HG02571 (cell line): ENCODE data around the gene TMEM130.

Experiments
- ATAC-seq: cut with Tn5 transposase; IDR thresholded peaks from one replicate; pipeline ENCODE4 v1.9.1; 2021; ENCODE audit warnings: mild to moderate bottlenecking, moderate library complexity; ENCODE audit not compliant: unreplicated experiment

Gene TMEM130, protein sequence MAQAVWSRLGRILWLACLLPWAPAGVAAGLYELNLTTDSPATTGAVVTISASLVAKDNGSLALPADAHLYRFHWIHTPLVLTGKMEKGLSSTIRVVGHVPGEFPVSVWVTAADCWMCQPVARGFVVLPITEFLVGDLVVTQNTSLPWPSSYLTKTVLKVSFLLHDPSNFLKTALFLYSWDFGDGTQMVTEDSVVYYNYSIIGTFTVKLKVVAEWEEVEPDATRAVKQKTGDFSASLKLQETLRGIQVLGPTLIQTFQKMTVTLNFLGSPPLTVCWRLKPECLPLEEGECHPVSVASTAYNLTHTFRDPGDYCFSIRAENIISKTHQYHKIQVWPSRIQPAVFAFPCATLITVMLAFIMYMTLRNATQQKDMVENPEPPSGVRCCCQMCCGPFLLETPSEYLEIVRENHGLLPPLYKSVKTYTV

GRCh38 chr7:98869597-98870120 is at the start of gene TMEM130:
TMEM130 (minus strand) TSS chr7:98870014; CDS start chr7:98869861, 153 bp downstream.
- ATAC-seq: no peak

DNA sequence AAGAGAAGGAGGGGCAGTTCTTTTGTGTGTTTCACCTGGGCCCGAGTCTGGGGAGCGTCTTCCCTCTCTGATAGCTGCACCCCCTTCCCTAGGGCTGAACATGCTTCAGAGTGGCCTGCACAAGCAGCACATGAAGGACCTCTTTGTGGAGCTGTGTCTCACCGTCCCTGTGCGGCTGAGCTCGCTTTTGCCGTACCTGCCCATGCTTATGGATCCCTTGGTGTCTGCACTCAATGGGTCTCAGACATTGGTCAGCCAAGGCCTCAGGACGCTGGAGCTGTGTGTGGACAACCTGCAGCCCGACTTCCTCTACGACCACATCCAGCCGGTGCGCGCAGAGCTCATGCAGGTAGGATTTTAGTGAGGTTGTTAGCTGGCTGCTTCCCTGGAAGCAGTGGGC is 47.5 kb upstream of the TMEM130 start:
- no peak for ATAC-seq

- no peak for ATAC-seq
Observed at GRCh38 chr7:98913612-98914011, 43.8 kb upstream of the TMEM130 start.

- ATAC-seq: no peak
Observed at GRCh38 chr7:98913026-98913425, 43.2 kb upstream of the TMEM130 start.

- ATAC-seq: no peak
Observed at GRCh38 chr7:98911916-98912315, 42.1 kb upstream of the TMEM130 start.

GRCh38 chr7:98910427-98910826 is 40.6 kb upstream of the TMEM130 start:
- no peak for ATAC-seq

DNA sequence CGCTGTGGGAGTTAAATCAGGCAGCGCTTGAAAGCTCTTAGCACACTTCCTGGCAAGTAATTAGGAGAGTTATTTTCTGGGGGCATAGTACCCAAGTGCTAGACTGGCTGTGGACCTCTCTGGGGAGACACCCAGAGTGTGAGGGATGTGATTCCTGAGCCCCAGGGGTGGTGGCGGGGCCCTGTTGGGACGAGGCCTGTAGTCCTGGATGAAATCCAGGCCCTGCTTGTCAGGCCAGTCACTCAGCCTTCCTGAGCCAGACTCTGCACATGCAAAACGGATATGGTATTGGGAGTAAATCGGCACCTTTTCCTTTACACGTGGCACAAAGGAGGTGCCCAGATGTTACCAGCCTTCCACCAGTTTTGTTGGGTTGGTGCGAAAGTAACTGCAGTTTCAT is 39.7 kb upstream of the TMEM130 start:
- ATAC-seq: no peak

GRCh38 chr7:98908585-98908984 is 38.8 kb upstream of the TMEM130 start:
- no peak for ATAC-seq

- no peak for ATAC-seq
Observed at GRCh38 chr7:98907570-98907969, 37.8 kb upstream of the TMEM130 start.

DNA sequence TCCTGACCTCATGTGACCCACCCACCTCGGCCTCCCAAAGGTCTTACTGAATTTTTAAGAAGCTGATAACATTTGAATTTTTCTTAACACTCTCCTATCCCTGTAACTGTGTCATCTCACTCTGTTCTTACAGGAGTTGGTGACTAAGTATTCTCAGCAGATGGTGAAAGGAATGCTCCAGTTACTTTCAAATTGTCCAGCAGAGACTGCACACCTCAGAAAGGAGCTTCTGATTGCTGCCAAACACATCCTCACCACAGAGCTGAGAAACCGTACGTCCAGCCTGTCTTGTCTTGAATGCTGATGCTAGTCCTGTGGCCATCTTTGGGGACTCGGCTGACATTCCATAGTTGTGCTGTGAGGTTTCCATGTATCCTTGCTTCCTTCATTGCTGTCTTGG is 33.4 kb upstream of the TMEM130 start:
- no peak for ATAC-seq

- no peak for ATAC-seq
Observed at GRCh38 chr7:98902523-98902922, 32.7 kb upstream of the TMEM130 start.

DNA sequence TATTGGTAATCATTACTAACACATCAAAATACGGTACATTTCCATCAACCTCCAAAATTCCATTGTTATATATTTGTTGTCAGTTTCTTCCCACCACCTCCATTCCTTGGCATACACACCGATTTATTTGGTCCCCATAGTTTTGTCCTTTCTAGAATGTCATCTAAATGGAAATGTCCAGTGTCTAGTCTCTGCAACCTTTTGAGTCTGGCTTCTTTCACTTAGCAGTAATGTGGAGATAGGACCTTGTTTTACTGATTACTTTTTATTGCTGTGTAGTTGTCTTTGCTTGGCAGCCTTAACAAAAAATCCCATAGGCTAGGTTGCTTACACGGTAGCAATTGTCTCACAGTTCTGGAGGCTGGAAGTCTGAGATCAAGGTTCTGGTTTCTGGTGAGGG is 31.0 kb upstream of the TMEM130 start:
- ATAC-seq: no peak

DNA sequence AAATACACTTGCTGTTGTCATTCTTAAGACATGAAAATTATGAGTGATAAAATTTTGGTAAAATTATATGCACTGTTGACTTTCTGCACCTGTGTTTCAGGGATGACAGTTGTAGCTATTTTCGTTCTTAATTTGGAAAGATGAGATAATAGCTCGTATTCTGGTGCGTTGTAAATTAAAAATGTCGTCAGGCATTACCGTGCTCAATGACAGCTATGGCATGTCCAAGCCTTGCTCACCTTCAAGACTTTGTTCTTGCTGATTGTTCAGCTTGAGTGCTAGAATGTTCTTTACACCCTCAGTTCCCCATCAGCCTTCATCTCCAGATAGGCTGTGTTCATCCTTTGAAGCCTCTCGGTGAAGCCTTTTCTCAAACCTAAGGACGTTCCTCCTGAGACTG is 30.0 kb upstream of the TMEM130 start:
- ATAC-seq: no peak

DNA sequence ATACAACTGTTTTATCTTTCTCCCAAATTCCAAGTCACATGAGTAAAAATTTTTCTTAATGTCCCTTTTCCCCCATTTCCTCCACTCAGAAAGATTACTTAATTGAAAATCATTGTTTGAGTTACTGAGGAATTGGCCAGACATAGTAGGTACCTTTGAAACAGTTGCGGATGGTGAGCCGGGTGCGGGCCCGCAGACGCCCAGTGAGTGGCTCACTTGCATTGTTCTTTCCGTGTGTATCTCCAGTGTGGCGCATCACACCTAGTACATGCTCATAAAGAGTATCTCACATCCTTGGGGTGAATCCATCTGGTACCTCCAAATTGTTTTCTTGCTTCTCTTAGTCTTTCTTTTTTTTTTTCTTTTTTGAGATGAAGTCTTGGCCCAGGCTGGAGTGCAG is 22.8 kb upstream of the TMEM130 start:
- ATAC-seq: no peak

DNA sequence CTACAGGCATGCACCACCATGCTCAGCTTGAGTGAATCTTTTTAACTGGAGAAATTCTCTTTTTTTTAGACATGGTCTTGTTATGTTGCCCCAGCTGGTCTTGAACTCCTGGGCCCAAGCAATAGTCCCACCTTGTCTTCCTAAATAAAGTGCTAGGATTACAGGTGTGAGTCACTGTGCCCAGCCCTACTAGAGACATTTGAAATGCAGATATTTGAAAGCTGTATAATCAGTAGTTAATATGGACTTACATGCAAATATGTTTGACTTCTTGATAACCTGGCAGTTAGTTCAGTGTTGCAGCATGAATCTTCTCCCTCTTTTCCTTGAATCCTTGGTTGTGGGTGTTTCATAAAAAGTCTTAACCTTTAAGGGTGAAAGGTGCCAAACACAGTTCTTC is 17.2 kb upstream of the TMEM130 start:
- ATAC-seq: no peak

DNA sequence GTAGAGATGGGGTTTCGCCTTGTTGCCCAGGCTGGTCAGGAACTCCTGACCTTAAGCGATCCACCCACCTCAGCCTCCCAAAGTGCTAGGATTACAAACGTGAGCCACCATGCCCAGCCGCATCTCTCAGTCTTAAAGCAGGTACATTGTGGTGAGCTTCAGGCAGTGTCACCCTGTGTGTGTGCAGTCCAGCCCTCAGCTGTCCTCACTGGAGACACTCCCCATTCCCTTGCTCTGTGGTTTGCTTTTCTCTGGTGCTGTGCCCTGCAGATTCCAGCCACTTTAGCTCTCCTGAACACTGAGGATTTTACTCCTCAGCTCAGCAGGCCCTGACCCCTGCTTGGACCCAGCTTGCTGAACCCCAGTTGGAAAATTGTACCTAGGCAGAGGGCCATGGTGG is 14.6 kb upstream of the TMEM130 start:
- ATAC-seq: no peak

DNA sequence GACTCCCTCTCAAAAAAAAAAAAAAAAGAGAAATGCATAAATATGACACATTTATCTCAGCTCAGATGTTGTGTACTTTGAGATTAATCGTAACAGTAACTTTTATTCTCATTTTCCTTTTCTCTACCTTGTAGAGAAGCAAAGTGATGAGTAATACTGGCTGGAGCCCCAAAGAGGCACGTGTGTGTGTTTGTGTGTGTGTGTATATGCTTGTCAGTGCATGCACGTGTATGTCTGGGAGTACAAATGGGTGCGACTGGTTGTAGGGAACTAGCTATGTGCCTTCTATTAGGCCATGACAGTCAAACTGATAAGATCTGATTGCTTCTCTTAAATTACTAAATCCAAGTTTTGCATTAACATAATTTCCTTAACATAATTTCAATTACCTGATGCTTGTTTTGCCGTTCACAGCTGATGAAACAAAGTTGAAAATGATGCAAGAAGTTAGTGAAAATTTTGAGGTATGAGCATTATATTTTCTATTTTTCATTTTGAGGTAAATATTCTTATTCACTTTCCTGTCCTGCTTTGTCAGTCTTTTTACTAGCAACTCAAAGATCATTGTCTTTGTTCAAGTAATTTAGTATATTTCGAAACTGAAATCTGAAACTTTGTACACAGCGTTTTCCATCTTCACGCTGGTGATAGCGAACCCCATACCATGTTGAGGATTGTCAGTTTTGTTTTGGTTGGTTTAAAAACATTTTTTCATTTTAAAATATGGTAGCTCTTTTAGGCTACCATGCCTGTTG is 11.9 kb upstream of the TMEM130 start:
- no peak for ATAC-seq

GRCh38 chr7:98880485-98880884 is 10.7 kb upstream of the TMEM130 start:
- no peak for ATAC-seq

GRCh38 chr7:98879979-98880315 is 10.1 kb upstream of the TMEM130 start:
- ATAC-seq: no peak

GRCh38 chr7:98879198-98879978 is 9.6 kb upstream of the TMEM130 start:
- ATAC-seq: peak; percentile 67
